Activated B cell treated with CpG ODN at 0.5 μM for 24 hours (primary cell): ENCODE data around the gene FBN2. TPM values are rescaled to one million over a fixed set of nuclear protein-coding genes. Genes with fewer than 3 reads are reported as not detected.
"Not testable (repeated sequence)": the region's sequence is repeated elsewhere in the genome, so short reads cannot be mapped to it uniquely, and the experiment has no call there.

Experiments used
- ATAC-seq: fragments of 200-7000 bp; cut with Tn5 transposase; one replicate; pipeline ENCODE4 v1.10.0; 2021; ENCODE audit warnings: low read depth, mild to moderate bottlenecking, moderate library complexity
- CTCF ChIA-PET: fragments of 350-600 bp; sonication (Branson Sonifier 250); formaldehyde crosslinking; loops from one replicate; lab custom pipeline; 2021; ENCODE audit warnings: antibody characterized with exemption; lab: Charles Lee
- POLR2A ChIA-PET: fragments of 350-600 bp; sonication (Branson Sonifier 250); formaldehyde crosslinking; loops from one replicate; lab custom pipeline; 2021; ENCODE audit warnings: antibody characterized with exemption; lab: Charles Lee
- DNase-seq: peaks from one replicate; pipeline ENCODE4 v3.0.0; 2022
- H3K27ac Mint-ChIP-seq: one replicate; pipeline ENCODE4 v1.8.0; 2020; ENCODE audit warnings: mixed read lengths
- H3K27me3 Mint-ChIP-seq: one replicate; pipeline ENCODE4 v1.8.0; 2021; ENCODE audit warnings: mixed read lengths
- H3K36me3 Mint-ChIP-seq: one replicate; pipeline ENCODE4 v1.8.0; 2021; ENCODE audit warnings: low read depth, mixed read lengths
- H3K4me1 Mint-ChIP-seq: one replicate; pipeline ENCODE4 v1.8.0; 2021; ENCODE audit warnings: mixed read lengths
- H3K4me3 Mint-ChIP-seq: one replicate; pipeline ENCODE4 v1.8.0; 2020; ENCODE audit warnings: mild to moderate bottlenecking, mixed read lengths
- H3K9me3 Mint-ChIP-seq: one replicate; pipeline ENCODE4 v1.8.0; 2020; ENCODE audit warnings: mixed read lengths
- CTCF ChIP-seq: fragments of 200-600 bp; IDR thresholded peaks from one replicate; pipeline ENCODE4 v1.8.0; 2022; ENCODE audit warnings: antibody characterized with exemption, mild to moderate bottlenecking
- intact Hi-C: fragments of 100-400 bp; cut with micrococcal nuclease; formaldehyde crosslinking; loops from one replicate; pipeline ENCODE4 v1.15.1; 2024
- total RNA-seq: library from RNA; stranded (reverse); gene quantifications from 2 replicates; pipeline ENCODE4 v1.2.3, GENCODE V29; 2022

The FBN2 gene
- total RNA-seq, 1 donor from 2014 or later = not detected

- DNase-seq (no peak), ATAC-seq (no peak)
- POLR2A ChIA-PET = no interaction called here
- no peak for TF ChIP-seq CTCF
- Mint-ChIP-seq H3K4me1 (no peaks in the 10 kb centered on the region), H3K36me3 (no peaks in the 10 kb centered on the region), H3K27me3 (no peaks in the 10 kb centered on the region), H3K4me3 (no peak overlapping the region), H3K27ac (no peak overlapping the region), H3K9me3 (peaks cover 4% of the 10 kb centered on the region)
- intact Hi-C loops = no loop called here
- CTCF ChIA-PET = no interaction called here
Measured at GRCh38 chr5:128402506-128402905, 135.5 kb downstream of the FBN2 start.

GRCh38 chr5:128400766-128401165 is 137.3 kb downstream of the FBN2 start:
- H3K27ac Mint-ChIP-seq, DNase-seq, H3K27me3 Mint-ChIP-seq, intact Hi-C loops, POLR2A ChIA-PET, H3K4me1 Mint-ChIP-seq, H3K4me3 Mint-ChIP-seq, ATAC-seq, H3K9me3 Mint-ChIP-seq, CTCF ChIA-PET, H3K36me3 Mint-ChIP-seq: not testable (repeated sequence)

GRCh38 chr5:128399111-128399510 is 138.9 kb downstream of the FBN2 start:
- no peak overlapping the region for H3K4me3 Mint-ChIP-seq
- H3K27ac Mint-ChIP-seq = no peak overlapping the region
- TF ChIP-seq CTCF = no peak
- no peaks in the 10 kb centered on the region for H3K4me1 Mint-ChIP-seq
- H3K9me3 Mint-ChIP-seq = peaks cover 4% of the 10 kb centered on the region
- intact Hi-C loops = no loop called here
- no peaks in the 10 kb centered on the region for H3K27me3 Mint-ChIP-seq
- no peak for ATAC-seq
- no peak for DNase-seq
- CTCF ChIA-PET = no interaction called here
- POLR2A ChIA-PET = no interaction called here
- no peaks in the 10 kb centered on the region for H3K36me3 Mint-ChIP-seq

GRCh38 chr5:128397876-128398275 is 140.2 kb downstream of the FBN2 start:
- TF ChIP-seq CTCF = no peak
- no peaks in the 10 kb centered on the region for H3K4me1 Mint-ChIP-seq
- H3K4me3 Mint-ChIP-seq = no peak overlapping the region
- no peak overlapping the region for H3K27ac Mint-ChIP-seq
- H3K27me3 Mint-ChIP-seq = no peaks in the 10 kb centered on the region
- DNase-seq = no peak
- ATAC-seq = no peak
- intact Hi-C loops = no loop called here
- no peaks in the 10 kb centered on the region for H3K36me3 Mint-ChIP-seq
- CTCF ChIA-PET = no interaction called here
- POLR2A ChIA-PET = no interaction called here
- peaks cover 4% of the 10 kb centered on the region for H3K9me3 Mint-ChIP-seq

GRCh38 chr5:128395073-128395472 is 143.0 kb downstream of the FBN2 start:
- ATAC-seq (no peak), DNase-seq (no peak)
- peaks cover 4% of the 10 kb centered on the region for H3K9me3 Mint-ChIP-seq
- CTCF ChIA-PET = no interaction called here
- no peaks in the 10 kb centered on the region for H3K36me3 Mint-ChIP-seq
- no peak overlapping the region for H3K4me3 Mint-ChIP-seq
- POLR2A ChIA-PET = no interaction called here
- no peaks in the 10 kb centered on the region for H3K4me1 Mint-ChIP-seq
- H3K27me3 Mint-ChIP-seq = no peaks in the 10 kb centered on the region
- intact Hi-C loops = no loop called here
- H3K27ac Mint-ChIP-seq = no peak overlapping the region
- no peak for TF ChIP-seq CTCF

- no peaks in the 10 kb centered on the region for H3K27me3 Mint-ChIP-seq
- H3K36me3 Mint-ChIP-seq = no peaks in the 10 kb centered on the region
- no peak overlapping the region for H3K4me3 Mint-ChIP-seq
- no peak for ATAC-seq
- TF ChIP-seq CTCF = no peak
- no peak for DNase-seq
- peaks cover 3% of the 10 kb centered on the region for H3K9me3 Mint-ChIP-seq
- POLR2A ChIA-PET = no interaction called here
- CTCF ChIA-PET = no interaction called here
- H3K4me1 Mint-ChIP-seq = no peaks in the 10 kb centered on the region
- no peak overlapping the region for H3K27ac Mint-ChIP-seq
- intact Hi-C loops = no loop called here
Measured at GRCh38 chr5:128384068-128384467, 154.0 kb downstream of the FBN2 start.
